Hepatic stellate cell (primary cell): ENCODE measurements around the gene HPCAL1.

Source experiments
- DNase-seq: peaks from one replicate; pipeline ENCODE4 v3.0.0; 2011; ENCODE audit warnings: low spot score

HPCAL1 gene

DNA sequence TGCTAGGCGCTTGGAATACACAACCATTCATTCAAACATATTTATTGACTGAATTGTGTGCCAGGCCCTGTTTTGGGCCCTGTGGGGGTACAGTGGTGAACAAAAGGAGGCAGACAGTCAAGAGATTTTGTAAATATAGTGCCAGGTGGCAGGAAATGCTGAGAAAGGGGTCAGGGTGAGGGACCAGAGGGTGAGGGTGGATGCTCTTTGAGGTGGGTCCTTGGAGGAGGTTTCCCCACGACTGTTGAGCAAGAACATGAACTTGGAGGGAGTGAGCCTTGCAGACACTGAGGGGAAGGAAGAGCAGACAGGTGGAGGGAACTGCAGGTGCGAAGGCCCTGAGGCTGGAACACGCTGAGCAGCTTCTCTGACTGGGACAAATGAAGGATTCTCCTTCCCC lies 104.7 kb downstream of the HPCAL1 start:
- DNase-seq: no peak

- DNase-seq: no peak
Observed at GRCh38 chr2:10407841-10408648, 105.3 kb downstream of the HPCAL1 start.

DNA sequence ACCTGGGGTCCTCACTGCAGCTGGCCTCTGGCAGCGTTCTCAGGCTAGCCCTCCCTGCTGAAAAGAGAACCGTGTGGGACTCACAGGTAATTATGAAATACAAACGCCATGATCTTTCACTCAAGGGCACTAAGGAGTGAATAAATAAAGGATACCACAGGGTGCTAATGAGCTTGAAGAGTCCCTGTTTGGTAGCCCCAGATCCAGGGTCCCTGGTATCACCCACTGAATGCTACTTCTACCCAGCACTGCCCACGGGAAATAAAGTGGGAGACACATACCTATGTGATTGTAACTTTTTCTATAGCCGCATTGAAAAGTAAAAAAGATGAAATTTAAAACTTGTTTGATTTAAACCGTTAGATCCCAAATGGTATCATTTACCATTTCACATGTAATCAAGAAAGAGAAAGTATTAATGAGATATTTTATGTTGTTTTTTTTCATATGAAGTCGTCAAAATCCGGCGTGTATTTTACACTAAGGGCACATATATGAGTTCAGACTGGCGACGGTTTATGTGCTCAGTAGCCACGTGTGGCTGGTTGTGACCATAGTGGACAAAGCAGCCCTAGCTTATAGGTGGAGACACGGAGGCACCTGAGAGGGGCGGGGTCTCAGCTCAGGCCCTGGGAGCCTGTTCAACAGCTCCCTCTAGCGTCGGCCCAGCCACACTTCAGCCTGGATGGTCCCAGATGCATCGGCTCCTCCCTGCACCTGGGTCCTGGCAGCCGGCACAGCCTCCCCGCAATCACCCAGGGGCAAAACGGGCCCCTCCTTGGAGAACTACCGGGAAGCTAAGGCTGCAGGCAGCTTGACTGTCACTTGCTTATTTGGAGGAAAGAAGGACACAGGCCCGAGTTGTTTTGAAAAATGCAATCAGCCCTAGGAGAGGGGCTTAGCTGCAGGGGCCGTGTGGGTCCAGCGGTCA lies 106.2 kb downstream of the HPCAL1 start:
- DNase-seq: peak; percentile 86

- no peak for DNase-seq
Observed at GRCh38 chr2:10410001-10410822, 107.5 kb downstream of the HPCAL1 start.

GRCh38 chr2:10410823-10411437 lies 108.2 kb downstream of the HPCAL1 start:
- no peak for DNase-seq

DNA sequence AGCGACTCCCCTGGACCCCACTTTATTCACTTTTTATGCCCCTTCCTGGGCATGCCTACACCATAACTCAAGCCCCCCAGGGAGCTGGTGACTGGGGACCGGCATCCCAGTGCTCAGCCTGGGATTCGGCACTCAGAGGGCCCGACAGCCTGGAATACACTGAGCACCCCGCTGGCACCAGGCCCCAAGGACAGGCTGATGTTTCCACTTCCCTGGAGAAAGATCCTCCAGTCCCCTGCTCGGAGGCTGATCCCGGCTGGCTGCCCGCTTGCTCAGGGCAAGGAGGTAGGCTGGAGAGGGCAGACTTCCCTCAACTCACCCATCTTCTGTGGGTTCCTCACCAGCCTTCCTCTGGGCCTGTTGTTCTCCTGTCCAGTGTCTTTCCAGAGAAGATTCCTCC lies 108.9 kb downstream of the HPCAL1 start:
- DNase-seq: no peak

DNA sequence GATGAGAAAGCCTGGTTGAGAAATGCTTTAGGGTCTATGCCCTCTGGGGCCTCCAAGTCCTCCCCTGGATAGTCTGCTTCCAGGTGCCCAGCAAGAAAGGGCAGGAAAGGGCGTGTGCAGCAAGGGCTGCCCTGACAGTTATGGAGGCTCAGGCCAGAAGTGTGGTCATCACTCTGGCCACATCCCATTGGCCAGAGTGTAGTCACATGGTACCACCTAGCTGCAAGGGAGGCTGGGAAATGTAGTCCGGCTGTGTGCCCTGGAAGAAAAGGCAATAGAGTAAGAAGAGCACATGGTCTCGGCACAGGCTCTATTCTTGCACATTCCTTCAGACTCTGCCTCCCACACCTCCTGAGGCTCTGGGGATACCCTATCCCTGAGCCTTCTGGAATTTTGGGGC lies 109.7 kb downstream of the HPCAL1 start:
- peak; percentile 76 for DNase-seq

DNA sequence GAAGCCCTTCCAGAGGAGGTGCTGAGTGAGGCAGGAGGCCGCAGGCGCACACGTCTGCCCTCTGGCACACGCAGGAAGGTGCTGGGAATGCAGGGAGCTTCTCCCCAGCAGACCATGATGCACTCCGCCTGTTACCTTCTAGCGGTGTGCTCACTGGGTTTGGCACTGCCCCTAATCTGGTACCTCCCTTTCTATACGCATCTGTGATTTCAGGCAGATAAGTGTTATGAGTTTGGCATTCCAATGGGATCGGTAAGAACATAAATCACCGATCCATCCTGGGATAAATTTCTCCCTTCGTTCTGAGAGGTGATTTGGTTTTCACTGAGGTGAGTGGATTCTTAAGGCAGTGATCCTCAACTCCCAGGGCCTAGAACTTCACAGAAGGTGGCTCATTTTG lies 110.8 kb downstream of the HPCAL1 start:
- no peak for DNase-seq

DNA sequence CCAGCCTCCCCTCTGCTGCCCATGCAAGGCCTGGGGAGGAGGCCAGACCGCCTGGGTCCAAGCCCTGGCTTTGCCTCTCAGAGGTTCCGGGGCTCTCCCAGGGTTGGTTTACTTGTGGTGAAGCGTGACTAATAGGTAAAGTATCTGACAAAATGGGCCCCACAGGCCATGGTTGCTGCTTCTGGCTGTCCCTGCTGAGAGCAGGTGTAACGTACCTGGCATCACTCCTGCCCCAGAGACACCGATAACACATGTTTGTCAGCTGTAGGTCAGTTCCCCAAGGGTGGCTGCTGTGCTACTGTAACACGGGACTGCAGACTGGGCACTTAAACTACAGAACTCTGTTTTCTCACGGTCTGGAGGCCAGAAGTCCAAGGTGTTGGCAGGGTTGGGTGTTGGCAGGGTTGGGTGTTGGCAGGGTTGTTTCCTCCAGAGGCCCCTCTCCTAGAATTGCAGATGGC lies 111.3 kb downstream of the HPCAL1 start:
- DNase-seq: peak; percentile 46

GRCh38 chr2:10414591-10414990 lies 111.9 kb downstream of the HPCAL1 start:
- no peak for DNase-seq

DNA sequence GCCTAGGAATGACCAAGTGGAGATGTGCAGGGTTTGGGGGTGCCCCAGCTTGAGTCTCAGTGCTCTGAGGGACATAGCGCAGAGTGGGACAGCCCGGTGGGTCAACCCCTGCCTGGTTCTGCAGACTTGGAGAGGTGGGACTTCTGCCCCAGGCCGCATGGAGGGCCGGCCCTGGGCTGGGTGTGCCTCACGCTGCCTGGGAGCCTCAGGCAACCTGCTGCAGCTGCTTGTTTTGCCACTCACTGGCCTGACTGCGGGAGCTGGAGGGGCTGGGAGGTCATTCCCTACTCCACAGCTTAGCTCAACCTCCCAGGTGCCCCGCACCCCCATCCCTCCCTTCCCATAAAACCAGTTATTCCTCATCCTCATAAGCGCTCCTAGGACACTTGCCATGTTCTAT lies 112.3 kb downstream of the HPCAL1 start:
- DNase-seq: no peak

DNA sequence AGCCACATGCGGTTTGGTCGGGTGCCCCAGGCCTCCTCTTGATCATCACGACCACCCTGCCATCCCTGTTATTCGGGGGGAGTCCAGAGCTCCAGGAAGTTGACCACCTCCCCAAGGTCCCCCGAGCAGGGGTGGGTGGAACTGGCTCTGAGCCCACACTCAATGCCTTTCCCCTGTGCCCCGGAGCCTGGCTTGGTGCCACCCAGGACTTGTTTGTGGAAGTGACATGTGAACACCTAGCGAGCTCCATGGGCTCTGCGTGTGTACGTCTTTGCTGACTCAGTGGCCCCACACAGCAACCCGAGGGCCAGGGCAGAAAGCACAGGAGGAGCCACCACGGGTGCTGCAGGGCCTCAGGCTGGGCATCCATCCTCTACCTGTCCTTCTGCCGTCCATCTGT lies 112.9 kb downstream of the HPCAL1 start:
- DNase-seq: no peak

DNA sequence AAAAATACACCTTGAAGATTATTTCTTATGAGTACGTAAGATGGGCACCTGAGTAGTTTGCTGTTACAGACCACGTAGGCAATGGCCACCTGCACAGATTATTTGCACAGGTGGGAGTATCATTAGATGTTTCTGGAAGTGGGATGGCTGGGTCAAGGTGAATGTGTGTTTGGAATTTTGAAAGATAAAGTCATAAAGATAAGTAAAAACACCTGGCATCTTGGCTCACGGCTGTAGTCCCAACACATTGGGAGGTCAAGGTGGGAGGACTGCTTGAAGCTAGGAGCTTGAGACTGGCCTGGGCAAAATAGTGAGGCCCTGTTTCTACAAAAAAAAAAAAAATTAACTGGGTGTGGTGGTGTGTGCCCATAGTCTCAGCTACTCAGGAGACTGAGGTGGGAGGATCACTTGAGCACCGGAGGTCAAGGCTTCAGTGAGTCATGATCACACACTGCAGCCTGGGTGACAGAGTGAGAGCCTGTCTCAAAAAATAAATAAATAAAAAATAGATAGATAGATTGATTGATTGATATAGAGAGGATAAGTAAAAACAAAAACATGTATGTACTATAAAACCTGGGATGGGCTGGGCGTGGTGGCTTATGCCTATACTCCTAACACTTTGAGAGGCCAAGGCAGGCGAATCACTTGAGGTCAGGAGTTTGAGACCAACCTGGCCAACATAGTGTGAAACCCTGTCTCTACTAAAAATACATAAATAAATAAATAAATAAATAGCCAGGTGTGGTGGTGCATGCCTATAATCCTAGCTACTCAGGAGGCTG lies 115.0 kb downstream of the HPCAL1 start:
- no peak for DNase-seq

DNA sequence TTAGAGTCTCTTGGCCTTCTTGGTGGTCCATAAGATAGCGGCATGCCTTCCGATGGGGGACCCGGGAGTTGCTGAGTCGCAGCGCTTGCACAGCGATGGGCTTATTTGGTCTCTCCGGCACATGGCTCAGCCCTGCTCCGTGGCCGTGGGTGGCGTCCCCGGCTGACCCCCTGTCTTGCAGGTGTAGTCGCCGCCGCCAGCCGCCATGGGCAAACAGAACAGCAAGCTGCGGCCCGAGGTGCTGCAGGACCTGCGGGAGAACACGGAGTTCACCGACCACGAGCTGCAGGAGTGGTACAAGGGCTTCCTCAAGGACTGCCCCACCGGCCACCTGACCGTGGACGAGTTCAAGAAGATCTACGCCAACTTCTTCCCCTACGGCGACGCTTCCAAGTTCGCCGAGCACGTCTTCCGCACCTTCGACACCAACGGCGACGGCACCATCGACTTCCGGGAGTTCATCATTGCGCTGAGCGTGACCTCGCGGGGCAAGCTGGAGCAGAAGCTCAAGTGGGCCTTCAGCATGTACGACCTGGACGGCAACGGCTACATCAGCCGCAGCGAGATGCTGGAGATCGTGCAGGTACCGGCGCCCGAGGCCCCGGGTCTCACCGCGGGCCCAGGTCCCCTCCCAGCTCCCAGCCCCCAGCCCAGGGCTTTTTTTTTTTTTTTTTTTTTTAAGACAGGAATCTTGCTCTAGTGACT lies 117.0 kb downstream of the HPCAL1 start:
- no peak for DNase-seq

DNA sequence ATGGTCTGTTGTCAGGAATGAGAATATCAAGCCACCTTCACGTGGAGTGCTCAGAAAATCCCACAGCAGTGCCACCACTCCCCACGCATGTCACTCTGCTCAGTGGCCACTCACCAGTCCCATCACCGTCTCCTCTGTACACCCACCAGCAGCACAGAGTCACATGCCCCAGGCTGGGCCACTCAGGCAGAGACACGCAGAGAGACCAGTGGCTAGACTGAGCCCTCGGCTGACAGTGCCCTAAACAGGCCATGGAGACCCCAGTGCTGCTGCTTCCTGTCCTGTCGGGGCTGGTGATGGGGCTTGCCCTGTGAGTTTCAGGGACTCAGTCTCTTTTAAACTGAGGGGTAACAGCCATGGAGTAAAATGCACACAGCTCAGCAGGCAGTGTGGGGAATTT lies 119.5 kb downstream of the HPCAL1 start:
- DNase-seq: no peak

- no peak for DNase-seq
Observed at GRCh38 chr2:10422732-10423399, 120.2 kb downstream of the HPCAL1 start.

DNA sequence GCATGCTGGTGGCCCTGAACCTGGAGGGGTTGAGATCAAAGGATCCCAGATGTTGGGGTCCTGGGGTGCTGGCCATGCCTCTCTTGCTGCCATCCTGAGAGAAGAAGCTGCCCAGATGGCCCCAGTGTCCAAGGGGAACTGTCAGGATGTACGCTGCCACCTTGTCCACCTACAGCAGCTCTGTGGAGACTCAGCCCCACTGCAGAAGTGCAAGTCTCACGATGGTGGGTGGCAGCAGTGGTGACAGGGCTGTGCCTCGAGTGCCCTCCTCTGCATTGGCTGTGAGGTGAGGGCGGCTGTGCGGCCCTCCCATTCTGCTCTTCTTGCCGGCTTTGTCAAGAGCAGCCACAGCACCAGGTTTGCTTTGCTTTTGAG lies 120.7 kb downstream of the HPCAL1 start:
- DNase-seq: no peak

DNA sequence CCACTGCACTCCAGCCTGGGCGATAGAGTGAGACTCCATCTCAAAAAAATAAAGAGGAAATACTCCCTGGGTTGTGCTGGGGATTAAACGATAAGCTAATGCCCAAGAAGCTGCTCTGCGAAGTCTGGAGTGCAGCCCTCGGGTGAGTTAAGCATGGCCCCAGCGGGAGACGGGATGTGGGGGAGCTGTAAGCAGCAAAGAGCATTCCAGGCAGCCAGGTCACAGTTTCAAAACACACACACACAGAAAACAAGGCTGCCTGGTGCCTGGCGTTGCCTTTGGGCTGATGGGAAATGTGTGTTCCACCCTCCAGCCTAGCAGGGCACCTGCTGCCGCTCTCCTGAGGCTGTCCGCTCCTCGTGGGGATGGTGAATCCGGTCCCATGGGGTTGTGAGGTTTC lies 121.3 kb downstream of the HPCAL1 start:
- peak; percentile 80 for DNase-seq

GRCh38 chr2:10424916-10425505 lies 122.3 kb downstream of the HPCAL1 start:
- DNase-seq: no peak
